ENCODE measurements around the gene SFMBT2.

DNA sequence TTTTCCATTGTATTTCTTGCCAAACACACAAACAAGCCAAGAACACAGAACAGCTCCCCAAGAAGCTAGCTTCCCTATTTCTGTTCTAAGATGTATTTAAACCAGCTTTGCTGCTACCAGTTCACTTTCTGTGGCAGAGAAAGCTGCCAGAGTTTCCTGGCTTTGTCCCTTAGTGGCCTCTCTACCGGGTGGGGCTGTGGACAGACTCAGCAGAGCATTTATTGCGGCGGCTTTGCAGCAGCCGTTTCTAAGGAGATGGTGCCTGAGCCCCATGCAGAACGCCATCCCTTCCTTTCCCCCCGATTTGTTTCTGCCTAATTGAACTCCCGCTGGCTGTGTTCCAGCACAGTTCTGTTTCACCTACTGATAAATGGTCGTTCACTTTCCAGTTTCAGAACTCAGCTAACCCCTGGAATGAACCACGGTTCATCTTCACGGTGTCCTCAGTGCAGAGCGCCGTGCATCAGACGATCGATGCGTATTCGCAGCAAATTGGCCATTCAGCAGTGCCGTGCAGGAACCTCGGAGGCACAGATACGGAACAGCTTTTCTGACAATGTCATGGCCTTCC, 33.8 kb upstream of the SFMBT2 start:
- TF ChIP-seq, protein P1, sequence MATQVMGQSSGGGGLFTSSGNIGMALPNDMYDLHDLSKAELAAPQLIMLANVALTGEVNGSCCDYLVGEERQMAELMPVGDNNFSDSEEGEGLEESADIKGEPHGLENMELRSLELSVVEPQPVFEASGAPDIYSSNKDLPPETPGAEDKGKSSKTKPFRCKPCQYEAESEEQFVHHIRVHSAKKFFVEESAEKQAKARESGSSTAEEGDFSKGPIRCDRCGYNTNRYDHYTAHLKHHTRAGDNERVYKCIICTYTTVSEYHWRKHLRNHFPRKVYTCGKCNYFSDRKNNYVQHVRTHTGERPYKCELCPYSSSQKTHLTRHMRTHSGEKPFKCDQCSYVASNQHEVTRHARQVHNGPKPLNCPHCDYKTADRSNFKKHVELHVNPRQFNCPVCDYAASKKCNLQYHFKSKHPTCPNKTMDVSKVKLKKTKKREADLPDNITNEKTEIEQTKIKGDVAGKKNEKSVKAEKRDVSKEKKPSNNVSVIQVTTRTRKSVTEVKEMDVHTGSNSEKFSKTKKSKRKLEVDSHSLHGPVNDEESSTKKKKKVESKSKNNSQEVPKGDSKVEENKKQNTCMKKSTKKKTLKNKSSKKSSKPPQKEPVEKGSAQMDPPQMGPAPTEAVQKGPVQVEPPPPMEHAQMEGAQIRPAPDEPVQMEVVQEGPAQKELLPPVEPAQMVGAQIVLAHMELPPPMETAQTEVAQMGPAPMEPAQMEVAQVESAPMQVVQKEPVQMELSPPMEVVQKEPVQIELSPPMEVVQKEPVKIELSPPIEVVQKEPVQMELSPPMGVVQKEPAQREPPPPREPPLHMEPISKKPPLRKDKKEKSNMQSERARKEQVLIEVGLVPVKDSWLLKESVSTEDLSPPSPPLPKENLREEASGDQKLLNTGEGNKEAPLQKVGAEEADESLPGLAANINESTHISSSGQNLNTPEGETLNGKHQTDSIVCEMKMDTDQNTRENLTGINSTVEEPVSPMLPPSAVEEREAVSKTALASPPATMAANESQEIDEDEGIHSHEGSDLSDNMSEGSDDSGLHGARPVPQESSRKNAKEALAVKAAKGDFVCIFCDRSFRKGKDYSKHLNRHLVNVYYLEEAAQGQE (IDR thresholded peaks at IDR 0.05; ENCODE audit: borderline replicate concordance in 1 of 2, low read depth in 1 of 2, low read length in 2 of 2) = no peak
- TF ChIP-seq SMC3 (IDR thresholded peaks at IDR 0.05; ENCODE audit: low read length) (no peak), FOSL2 (CRISPR knock-in tag; IDR thresholded peaks at IDR 0.05) (no peak)
- TF ChIP-seq, protein P2, sequence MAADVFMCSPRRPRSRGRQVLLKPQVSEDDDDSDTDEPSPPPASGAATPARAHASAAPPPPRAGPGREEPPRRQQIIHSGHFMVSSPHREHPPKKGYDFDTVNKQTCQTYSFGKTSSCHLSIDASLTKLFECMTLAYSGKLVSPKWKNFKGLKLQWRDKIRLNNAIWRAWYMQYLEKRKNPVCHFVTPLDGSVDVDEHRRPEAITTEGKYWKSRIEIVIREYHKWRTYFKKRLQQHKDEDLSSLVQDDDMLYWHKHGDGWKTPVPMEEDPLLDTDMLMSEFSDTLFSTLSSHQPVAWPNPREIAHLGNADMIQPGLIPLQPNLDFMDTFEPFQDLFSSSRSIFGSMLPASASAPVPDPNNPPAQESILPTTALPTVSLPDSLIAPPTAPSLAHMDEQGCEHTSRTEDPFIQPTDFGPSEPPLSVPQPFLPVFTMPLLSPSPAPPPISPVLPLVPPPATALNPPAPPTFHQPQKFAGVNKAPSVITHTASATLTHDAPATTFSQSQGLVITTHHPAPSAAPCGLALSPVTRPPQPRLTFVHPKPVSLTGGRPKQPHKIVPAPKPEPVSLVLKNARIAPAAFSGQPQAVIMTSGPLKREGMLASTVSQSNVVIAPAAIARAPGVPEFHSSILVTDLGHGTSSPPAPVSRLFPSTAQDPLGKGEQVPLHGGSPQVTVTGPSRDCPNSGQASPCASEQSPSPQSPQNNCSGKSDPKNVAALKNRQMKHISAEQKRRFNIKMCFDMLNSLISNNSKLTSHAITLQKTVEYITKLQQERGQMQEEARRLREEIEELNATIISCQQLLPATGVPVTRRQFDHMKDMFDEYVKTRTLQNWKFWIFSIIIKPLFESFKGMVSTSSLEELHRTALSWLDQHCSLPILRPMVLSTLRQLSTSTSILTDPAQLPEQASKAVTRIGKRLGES (CRISPR knock-in tag; IDR thresholded peaks at IDR 0.05; ENCODE audit: borderline replicate concordance) = no peak
- TF ChIP-seq, protein P3, sequence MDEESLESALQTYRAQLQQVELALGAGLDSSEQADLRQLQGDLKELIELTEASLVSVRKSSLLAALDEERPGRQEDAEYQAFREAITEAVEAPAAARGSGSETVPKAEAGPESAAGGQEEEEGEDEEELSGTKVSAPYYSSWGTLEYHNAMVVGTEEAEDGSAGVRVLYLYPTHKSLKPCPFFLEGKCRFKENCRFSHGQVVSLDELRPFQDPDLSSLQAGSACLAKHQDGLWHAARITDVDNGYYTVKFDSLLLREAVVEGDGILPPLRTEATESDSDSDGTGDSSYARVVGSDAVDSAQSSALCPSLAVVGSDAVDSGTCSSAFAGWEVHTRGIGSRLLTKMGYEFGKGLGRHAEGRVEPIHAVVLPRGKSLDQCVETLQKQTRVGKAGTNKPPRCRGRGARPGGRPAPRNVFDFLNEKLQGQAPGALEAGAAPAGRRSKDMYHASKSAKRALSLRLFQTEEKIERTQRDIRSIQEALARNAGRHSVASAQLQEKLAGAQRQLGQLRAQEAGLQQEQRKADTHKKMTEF (CRISPR knock-in tag; IDR thresholded peaks at IDR 0.05) = no peak

Data from HepG2 (cell line).